ENCODE data around the gene ADGRB2.

ADGRB2 gene

GRCh38 chr1:31793586-31794285 is 29.6 kb upstream of the ADGRB2 start:
- H3K36me3 ChIP-seq (replicated peaks; ENCODE audit: low read depth, low read length), result no peaks in the 10 kb centered on the region
- peaks cover 2% of the 10 kb centered on the region; the same call in 1 of the 2 replicates for H3K27me3 ChIP-seq (ENCODE audit: low read depth, low read length)
- no peaks in the 10 kb centered on the region for H3K79me2 ChIP-seq (ENCODE audit: low read length)
- H3K27ac ChIP-seq (ENCODE audit: low read length), result no peak overlapping the region
- no peaks in the 10 kb centered on the region for H4K20me1 ChIP-seq (ENCODE audit: insufficient read depth, low read length)
- H3K4me3 ChIP-seq (ENCODE audit: low read length), result no peak overlapping the region
- no peak for TF ChIP-seq CTCF (IDR thresholded peaks at IDR 0.05; ENCODE audit: low read depth, low read length)
- TF ChIP-seq EZH2phosphoT487 (IDR thresholded peaks at IDR 0.05; ENCODE audit: low read depth), result no peak
- H2AFZ ChIP-seq (ENCODE audit: low read depth, low read length), result no peak overlapping the region
- peaks cover 7% of the 10 kb centered on the region; the same call in 1 of the 2 replicates for H3K4me1 ChIP-seq (ENCODE audit: low read length)
- no peak overlapping the region for H3K9ac ChIP-seq (ENCODE audit: low read length)
- no peaks in the 10 kb centered on the region for H3K9me3 ChIP-seq (ENCODE audit: insufficient read depth, low read length)
- no peak overlapping the region for H3K4me2 ChIP-seq (ENCODE audit: low read length)

- Histone ChIP-seq H3K4me1 (ENCODE audit: low read length) (peaks cover 4% of the 10 kb centered on the region; the same call in 1 of the 2 replicates), H3K27ac (ENCODE audit: low read length) (no peak overlapping the region), H3K36me3 (replicated peaks; ENCODE audit: low read depth, low read length) (no peaks in the 10 kb centered on the region), H3K4me2 (ENCODE audit: low read length) (no peak overlapping the region), H2AFZ (ENCODE audit: low read depth, low read length) (no peak overlapping the region), H3K79me2 (ENCODE audit: low read length) (no peaks in the 10 kb centered on the region), H4K20me1 (ENCODE audit: insufficient read depth, low read length) (no peaks in the 10 kb centered on the region), H3K9ac (ENCODE audit: low read length) (no peak overlapping the region), H3K4me3 (ENCODE audit: low read length) (no peak overlapping the region), H3K27me3 (ENCODE audit: low read depth, low read length) (no peaks in the 10 kb centered on the region; the same call in 1 of the 2 replicates), H3K9me3 (ENCODE audit: insufficient read depth, low read length) (no peaks in the 10 kb centered on the region)
- TF ChIP-seq EZH2phosphoT487 (IDR thresholded peaks at IDR 0.05; ENCODE audit: low read depth), result no peak
- no peak for TF ChIP-seq CTCF (IDR thresholded peaks at IDR 0.05; ENCODE audit: low read depth, low read length)
Observed at GRCh38 chr1:31793086-31793485, 28.9 kb upstream of the ADGRB2 start.

- no peaks in the 10 kb centered on the region for H4K20me1 ChIP-seq (ENCODE audit: insufficient read depth, low read length)
- no peak overlapping the region for H3K27ac ChIP-seq (ENCODE audit: low read length)
- H3K4me3 ChIP-seq (ENCODE audit: low read length), result no peak overlapping the region
- no peaks in the 10 kb centered on the region for H3K79me2 ChIP-seq (ENCODE audit: low read length)
- no peaks in the 10 kb centered on the region; the same call in 1 of the 2 replicates for H3K27me3 ChIP-seq (ENCODE audit: low read depth, low read length)
- no peak for TF ChIP-seq EZH2phosphoT487 (IDR thresholded peaks at IDR 0.05; ENCODE audit: low read depth)
- TF ChIP-seq CTCF (IDR thresholded peaks at IDR 0.05; ENCODE audit: low read depth, low read length), result no peak
- H3K9me3 ChIP-seq (ENCODE audit: insufficient read depth, low read length), result no peaks in the 10 kb centered on the region
- no peak overlapping the region for H3K4me2 ChIP-seq (ENCODE audit: low read length)
- peaks cover 8% of the 10 kb centered on the region for H3K4me1 ChIP-seq (ENCODE audit: low read length)
- H3K9ac ChIP-seq (ENCODE audit: low read length), result no peak overlapping the region
- no peaks in the 10 kb centered on the region for H3K36me3 ChIP-seq (replicated peaks; ENCODE audit: low read depth, low read length)
- no peak overlapping the region for H2AFZ ChIP-seq (ENCODE audit: low read depth, low read length)
Observed at GRCh38 chr1:31792541-31792940, 28.4 kb upstream of the ADGRB2 start.

- Histone ChIP-seq H3K4me3 (ENCODE audit: low read length) (no peak overlapping the region), H3K9ac (ENCODE audit: low read length) (no peak overlapping the region), H3K27me3 (ENCODE audit: low read depth, low read length) (no peaks in the 10 kb centered on the region; the same call in 1 of the 2 replicates), H3K4me1 (ENCODE audit: low read length) (peaks cover 10% of the 10 kb centered on the region), H3K79me2 (ENCODE audit: low read length) (no peaks in the 10 kb centered on the region), H3K9me3 (ENCODE audit: insufficient read depth, low read length) (no peaks in the 10 kb centered on the region), H3K36me3 (replicated peaks; ENCODE audit: low read depth, low read length) (no peaks in the 10 kb centered on the region), H2AFZ (ENCODE audit: low read depth, low read length) (no peak overlapping the region), H3K4me2 (ENCODE audit: low read length) (no peak overlapping the region), H3K27ac (ENCODE audit: low read length) (no peak overlapping the region), H4K20me1 (ENCODE audit: insufficient read depth, low read length) (no peaks in the 10 kb centered on the region)
- no peak for TF ChIP-seq EZH2phosphoT487 (IDR thresholded peaks at IDR 0.05; ENCODE audit: low read depth)
- no peak for TF ChIP-seq CTCF (IDR thresholded peaks at IDR 0.05; ENCODE audit: low read depth, low read length)
Observed at GRCh38 chr1:31792116-31792515, 28.0 kb upstream of the ADGRB2 start.

Data from OCI-LY3 (cell line).